Activated naive CD8-positive, alpha-beta T cell treated with anti-CD3 and anti-CD28 coated beads, Interleukin-2, amount 50 U/mL, for 24 hours (primary cell): ENCODE results near the gene KCNMB2.

ENCODE experiments used
- ATAC-seq: fragments of 150-1000 bp; cut with Tn5 transposase; one replicate; pipeline ENCODE4 v1.10.0; 2021
- DNase-seq: peaks from one replicate; pipeline ENCODE4 v3.0.0; 2021
- H3K27ac Mint-ChIP-seq: one replicate; pipeline ENCODE4 v1.8.0; 2021; ENCODE audit warnings: mild to moderate bottlenecking, mixed read lengths
- H3K27me3 Mint-ChIP-seq: one replicate; pipeline ENCODE4 v1.8.0; 2021; ENCODE audit warnings: mixed read lengths
- H3K36me3 Mint-ChIP-seq: one replicate; pipeline ENCODE4 v1.8.0; 2021; ENCODE audit warnings: low read depth, mixed read lengths
- H3K4me1 Mint-ChIP-seq: one replicate; pipeline ENCODE4 v1.8.0; 2021; ENCODE audit warnings: mixed read lengths
- H3K4me3 Mint-ChIP-seq: one replicate; pipeline ENCODE4 v1.8.0; 2021; ENCODE audit warnings: mild to moderate bottlenecking, moderate library complexity, mixed read lengths
- H3K9me3 Mint-ChIP-seq: one replicate; pipeline ENCODE4 v1.8.0; 2021; ENCODE audit warnings: mixed read lengths

The KCNMB2 gene

DNA sequence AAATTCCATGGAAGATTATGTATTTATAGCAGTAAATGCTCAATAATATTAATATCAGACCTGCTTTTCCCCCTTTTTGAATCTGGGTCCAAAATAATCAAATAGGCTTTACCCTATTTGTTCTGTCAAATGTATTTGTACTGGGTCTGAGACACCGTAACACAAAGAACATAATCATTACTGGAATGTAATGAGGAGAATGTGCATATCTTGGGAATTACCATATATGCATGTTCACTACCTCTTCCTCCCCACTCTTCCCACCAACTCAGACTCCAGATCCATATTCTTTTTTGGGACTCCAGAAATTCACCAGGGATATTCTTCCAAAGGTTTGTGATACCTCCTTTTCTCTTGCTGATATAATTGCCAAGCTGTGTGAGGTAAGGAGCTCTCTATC lies 237.1 kb downstream of the KCNMB2 start:
- no peaks in the 10 kb centered on the region for H3K4me1 Mint-ChIP-seq
- peaks cover 11% of the 10 kb centered on the region for H3K9me3 Mint-ChIP-seq
- no peak for DNase-seq
- no peaks in the 10 kb centered on the region for H3K27me3 Mint-ChIP-seq
- H3K27ac Mint-ChIP-seq: no peak overlapping the region
- no peak for ATAC-seq
- no peak overlapping the region for H3K4me3 Mint-ChIP-seq
- no peaks in the 10 kb centered on the region for H3K36me3 Mint-ChIP-seq

DNA sequence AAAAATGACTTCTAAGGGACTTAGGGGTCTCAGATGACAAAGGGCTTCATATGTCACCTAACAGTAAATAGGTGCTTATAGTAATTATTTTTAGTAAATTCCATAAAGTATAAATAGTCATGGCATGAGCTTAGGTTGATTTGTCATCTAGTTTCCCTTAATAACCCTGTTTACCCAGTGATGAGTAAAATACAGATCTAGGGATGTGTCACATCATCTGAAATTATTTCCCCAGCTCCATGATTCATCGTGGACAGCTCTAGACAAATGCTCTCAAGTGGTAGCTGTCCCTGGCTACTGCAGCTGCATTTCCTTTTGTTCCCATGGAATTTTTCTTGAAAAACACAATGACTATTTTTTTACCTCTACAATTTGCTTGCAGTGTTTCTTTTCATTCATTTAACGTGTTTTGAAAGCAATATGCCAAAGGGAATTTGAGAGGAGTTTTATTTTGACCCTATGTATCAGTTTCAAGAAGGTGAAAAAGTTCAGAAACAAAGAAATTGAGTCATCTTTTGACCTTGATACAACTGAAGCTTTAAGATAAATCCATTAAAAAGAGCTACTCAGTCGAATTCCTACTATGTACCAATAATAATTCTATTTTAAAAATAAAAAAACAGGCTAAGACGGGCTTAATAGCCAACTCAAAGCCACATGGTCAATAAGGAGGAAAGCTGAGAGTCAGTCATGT lies 241.6 kb downstream of the KCNMB2 start:
- Mint-ChIP-seq H3K36me3 (no peaks in the 10 kb centered on the region), H3K9me3 (peaks cover 5% of the 10 kb centered on the region), H3K27me3 (no peaks in the 10 kb centered on the region), H3K27ac (no peak overlapping the region), H3K4me3 (no peak overlapping the region), H3K4me1 (no peaks in the 10 kb centered on the region)
- no peak for DNase-seq
- peak; percentile 66 for ATAC-seq

DNA sequence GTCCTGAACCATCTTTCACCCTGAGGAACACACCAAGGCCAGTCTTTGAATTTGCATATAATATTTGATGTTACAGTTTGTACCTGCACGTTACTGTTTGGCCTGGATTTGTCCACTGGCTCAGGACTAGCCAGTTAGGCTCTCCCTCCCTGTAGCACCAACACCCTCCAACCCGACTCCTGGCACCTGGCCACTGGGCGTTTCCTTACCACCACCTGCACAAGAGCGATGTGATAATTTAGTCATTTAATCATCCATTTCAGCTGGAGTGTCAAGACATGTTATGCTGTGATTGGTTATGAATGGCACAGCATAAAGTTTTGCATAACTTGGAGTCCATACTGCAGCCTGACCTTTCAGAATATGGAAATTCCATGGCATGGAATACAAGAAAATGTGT lies 242.4 kb downstream of the KCNMB2 start:
- Mint-ChIP-seq H3K4me3 (no peak overlapping the region), H3K4me1 (no peaks in the 10 kb centered on the region), H3K36me3 (no peaks in the 10 kb centered on the region), H3K27ac (no peak overlapping the region), H3K27me3 (no peaks in the 10 kb centered on the region), H3K9me3 (peaks cover 2% of the 10 kb centered on the region)
- DNase-seq (no peak), ATAC-seq (no peak)

DNA sequence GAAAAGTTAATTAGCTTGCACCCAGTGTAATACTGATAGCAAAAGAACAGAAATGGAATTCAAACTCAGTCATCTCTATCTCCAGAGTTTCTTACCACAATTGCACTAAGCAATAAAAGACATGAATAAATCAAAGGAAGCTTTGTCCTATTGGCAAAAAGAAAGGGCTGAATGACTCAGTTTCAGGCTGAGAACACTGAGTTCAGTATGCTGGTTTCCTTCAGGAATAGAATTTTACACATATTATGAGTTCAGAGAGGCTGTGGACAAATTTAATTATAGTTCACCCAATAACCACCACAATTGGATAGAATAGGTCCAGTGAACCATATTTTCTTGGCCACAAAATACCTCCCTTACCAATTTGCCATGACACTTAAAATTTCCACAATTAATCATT lies 249.7 kb downstream of the KCNMB2 start:
- Mint-ChIP-seq H3K36me3 (no peaks in the 10 kb centered on the region), H3K9me3 (peaks cover 6% of the 10 kb centered on the region), H3K4me3 (no peak overlapping the region), H3K4me1 (no peaks in the 10 kb centered on the region), H3K27me3 (peaks cover 2% of the 10 kb centered on the region), H3K27ac (no peak overlapping the region)
- ATAC-seq (no peak), DNase-seq (no peak)

DNA sequence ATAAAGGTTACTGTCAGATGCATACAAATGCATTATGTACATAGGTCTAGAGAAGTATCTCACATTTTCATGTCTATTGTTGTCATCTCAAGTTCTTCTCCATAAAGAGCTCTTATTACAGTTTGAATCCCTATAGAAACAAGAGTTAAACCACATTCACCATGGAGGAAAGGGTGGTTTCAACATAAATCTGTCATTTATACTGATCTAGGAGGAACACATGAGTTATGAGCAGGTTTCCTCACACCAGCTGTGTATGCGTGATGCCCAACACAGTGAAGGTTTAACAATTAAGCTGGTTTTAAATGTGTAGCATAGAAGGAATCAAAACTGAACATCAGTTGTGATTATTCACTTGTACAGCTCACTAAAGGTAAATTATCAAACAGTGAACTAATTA lies 251.7 kb downstream of the KCNMB2 start:
- peaks cover 2% of the 10 kb centered on the region for H3K27me3 Mint-ChIP-seq
- no peak overlapping the region for H3K27ac Mint-ChIP-seq
- H3K36me3 Mint-ChIP-seq: no peaks in the 10 kb centered on the region
- H3K9me3 Mint-ChIP-seq: peaks cover 16% of the 10 kb centered on the region
- no peaks in the 10 kb centered on the region for H3K4me1 Mint-ChIP-seq
- no peak overlapping the region for H3K4me3 Mint-ChIP-seq
- DNase-seq (no peak), ATAC-seq (no peak)

DNA sequence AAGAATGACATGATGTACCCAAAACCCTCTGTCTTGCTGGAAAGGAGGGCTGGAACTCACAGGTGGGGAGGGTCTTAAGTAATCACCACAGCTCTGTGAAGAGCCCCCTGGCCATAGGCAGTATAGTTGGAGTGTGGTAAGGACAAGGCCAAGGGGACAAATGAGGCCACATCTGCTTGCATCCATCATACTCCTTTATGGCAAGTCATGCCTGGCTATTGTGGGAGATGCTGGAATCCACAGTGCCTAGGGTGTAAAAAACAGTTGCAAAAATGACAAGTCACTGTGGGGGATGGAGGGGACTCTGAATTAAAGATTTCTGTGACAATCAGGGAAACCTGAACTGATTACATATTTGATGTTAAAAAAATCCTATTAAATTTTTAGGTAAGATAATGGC lies 258.5 kb downstream of the KCNMB2 start:
- Mint-ChIP-seq H3K36me3 (no peaks in the 10 kb centered on the region), H3K27me3 (no peaks in the 10 kb centered on the region), H3K4me1 (no peaks in the 10 kb centered on the region), H3K4me3 (no peak overlapping the region), H3K27ac (no peak overlapping the region), H3K9me3 (peaks cover 16% of the 10 kb centered on the region)
- ATAC-seq (no peak), DNase-seq (no peak)

DNA sequence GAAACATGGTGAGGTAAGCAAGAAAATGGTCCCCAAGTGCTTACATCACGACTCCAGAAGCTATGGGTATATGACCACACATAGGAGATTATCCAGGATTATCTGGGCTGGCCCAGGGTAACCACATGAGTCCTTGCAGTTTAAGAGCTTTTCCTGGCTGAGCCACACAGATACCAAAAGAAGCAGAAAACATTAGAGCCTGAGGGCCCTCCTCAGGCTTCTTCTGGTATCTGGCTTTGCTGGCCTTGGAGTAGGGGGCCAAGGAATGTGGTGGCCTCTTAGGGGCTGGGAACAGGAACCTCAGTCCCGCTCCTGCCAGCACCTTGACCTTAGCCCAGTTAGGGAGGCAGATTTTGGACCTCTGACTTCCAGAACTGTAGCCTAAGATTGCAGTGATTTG lies 259.1 kb downstream of the KCNMB2 start:
- DNase-seq (no peak), ATAC-seq (no peak)
- Mint-ChIP-seq H3K9me3 (peaks cover 16% of the 10 kb centered on the region), H3K36me3 (no peaks in the 10 kb centered on the region), H3K4me3 (no peak overlapping the region), H3K27me3 (no peaks in the 10 kb centered on the region), H3K4me1 (no peaks in the 10 kb centered on the region), H3K27ac (no peak overlapping the region)

DNA sequence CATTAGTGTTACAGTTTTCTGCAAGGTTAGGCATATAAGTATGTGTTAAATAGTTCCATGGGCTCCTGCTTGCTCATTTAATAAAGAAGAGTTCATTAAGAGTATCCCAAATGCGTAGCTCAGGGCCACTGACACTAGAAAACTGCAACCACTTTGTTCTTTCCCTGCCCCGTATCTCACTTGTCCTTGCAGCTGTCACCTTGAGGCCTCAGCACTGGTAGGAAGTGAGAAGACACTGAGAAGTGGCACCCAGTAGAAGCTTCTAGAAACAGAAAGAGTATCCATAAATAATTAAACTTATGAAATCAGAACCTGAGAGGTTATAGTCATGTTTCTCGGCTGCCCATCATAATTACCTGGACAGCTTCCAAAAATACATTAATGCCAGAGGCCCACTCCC lies 266.0 kb downstream of the KCNMB2 start:
- DNase-seq (no peak), ATAC-seq (no peak)
- H3K9me3 Mint-ChIP-seq: no peaks in the 10 kb centered on the region
- H3K27ac Mint-ChIP-seq: no peak overlapping the region
- H3K36me3 Mint-ChIP-seq: no peaks in the 10 kb centered on the region
- H3K4me1 Mint-ChIP-seq: no peaks in the 10 kb centered on the region
- H3K27me3 Mint-ChIP-seq: no peaks in the 10 kb centered on the region
- no peak overlapping the region for H3K4me3 Mint-ChIP-seq

DNA sequence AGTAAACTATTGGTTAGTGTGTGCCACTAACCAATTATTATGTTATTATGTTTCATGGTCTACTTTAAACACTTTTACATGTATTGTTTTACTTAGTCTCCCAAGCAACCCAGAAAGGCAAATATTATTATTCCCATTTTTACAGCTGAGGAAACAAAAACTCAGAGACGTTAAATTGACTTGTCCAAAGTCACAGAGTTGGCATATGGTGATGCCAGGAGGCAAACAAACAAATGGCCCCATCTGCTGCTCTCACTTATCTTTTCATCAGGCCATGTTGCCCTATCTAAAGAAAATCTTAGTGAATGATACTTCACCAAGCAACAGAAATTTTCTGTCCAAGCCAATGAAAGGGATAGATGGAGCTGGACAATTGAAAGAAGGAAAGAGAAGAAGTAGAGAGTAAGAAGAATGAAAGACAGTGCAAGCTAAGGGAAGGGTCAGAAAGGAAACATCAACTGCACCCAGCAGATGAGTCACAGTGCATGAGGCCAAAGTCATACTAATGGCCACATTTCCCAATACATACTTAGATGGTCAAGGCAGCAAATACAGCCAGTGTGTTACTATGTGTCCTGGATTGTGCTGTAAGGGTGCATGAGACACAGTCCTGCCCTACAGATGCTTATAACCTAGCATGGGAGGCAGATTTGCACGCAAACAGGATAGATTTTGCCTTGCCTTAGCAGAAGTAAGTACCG lies 266.9 kb downstream of the KCNMB2 start:
- Mint-ChIP-seq H3K4me1 (no peaks in the 10 kb centered on the region), H3K36me3 (no peaks in the 10 kb centered on the region), H3K27ac (no peak overlapping the region), H3K27me3 (peaks cover 2% of the 10 kb centered on the region), H3K4me3 (no peak overlapping the region), H3K9me3 (no peaks in the 10 kb centered on the region)
- no peak for ATAC-seq
- DNase-seq: no peak

DNA sequence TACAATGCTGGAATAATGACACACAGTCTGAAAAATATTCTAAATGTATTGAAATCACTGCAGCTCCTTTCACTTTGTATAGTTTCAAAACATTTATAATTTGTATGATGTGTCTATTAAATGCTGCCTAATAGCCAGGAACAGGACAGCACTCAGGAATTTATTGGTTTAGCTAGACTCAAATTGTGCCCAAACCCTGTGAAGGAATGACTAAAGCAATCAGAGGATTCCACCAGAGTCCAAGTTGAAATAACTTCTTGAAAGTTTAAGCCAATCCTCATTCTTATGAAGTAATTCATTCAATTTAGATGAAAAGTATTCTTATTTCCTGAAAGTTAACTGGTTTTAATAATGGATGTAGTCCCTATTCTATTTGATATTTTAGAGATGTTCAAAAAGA lies 268.4 kb downstream of the KCNMB2 start:
- Mint-ChIP-seq H3K4me1 (no peaks in the 10 kb centered on the region), H3K36me3 (no peaks in the 10 kb centered on the region), H3K27me3 (peaks cover 2% of the 10 kb centered on the region), H3K27ac (no peak overlapping the region), H3K4me3 (no peak overlapping the region), H3K9me3 (no peaks in the 10 kb centered on the region)
- ATAC-seq (no peak), DNase-seq (no peak)

DNA sequence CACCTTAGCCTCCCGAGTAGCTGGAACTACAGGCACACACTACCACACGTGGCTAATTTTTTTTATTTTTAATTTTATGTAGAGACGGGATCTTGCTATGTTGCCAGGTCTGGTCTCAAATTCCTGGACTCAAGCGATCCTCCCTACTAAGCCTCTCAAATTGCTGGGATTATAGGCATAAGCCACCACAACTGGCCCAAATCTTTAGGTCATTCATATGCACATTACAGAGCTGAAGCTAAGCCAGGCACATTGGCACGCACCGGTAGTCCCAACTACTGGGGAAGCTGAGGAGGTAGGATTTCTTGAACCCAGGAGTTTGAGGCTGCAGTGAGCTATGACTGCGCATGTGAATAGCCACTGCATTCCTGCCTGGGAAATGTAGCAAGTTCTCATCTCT lies 269.5 kb downstream of the KCNMB2 start:
- no peak for ATAC-seq
- H3K4me3 Mint-ChIP-seq: no peak overlapping the region
- no peak for DNase-seq
- no peak overlapping the region for H3K27ac Mint-ChIP-seq
- peaks cover 2% of the 10 kb centered on the region for H3K27me3 Mint-ChIP-seq
- no peaks in the 10 kb centered on the region for H3K4me1 Mint-ChIP-seq
- no peaks in the 10 kb centered on the region for H3K36me3 Mint-ChIP-seq
- H3K9me3 Mint-ChIP-seq: no peaks in the 10 kb centered on the region

DNA sequence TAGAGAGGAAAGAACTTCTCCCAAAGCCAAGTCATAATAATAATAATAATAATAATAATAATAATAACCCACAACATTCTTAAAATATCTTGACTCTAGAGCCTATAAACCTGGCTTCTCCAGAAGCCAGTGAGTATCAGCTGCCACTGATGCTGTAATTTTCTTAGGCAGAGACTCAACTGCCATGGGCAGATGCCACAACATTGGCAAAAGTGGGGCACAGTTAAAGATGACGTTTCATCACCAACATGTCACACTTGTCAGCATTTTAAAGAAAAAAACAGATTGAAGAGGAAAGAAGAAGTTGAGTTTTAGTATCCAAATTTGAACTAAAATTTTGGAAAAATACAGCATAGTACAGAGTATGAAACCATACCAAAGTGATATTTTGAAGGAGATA lies 270.4 kb downstream of the KCNMB2 start:
- Mint-ChIP-seq H3K27ac (no peak overlapping the region), H3K36me3 (no peaks in the 10 kb centered on the region), H3K27me3 (peaks cover 2% of the 10 kb centered on the region), H3K4me3 (no peak overlapping the region), H3K9me3 (no peaks in the 10 kb centered on the region), H3K4me1 (no peaks in the 10 kb centered on the region)
- ATAC-seq (no peak), DNase-seq (no peak)

DNA sequence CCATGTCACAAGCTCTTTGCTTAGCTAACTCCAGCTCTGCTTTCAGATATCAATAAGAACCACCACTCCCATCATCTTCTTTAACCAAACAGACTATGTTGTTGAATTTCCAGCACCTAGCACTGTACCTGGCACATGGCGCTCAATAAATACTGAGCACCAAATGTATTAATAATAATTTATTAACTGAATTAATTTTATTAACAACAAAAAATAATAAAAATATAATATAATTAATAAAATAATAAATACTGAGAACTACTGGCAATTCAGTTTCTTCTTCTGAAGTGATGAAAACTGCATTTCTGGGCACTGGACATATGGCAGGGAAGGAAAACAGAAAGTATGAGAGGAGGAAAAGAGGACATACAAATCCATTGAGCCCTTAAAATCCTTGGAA lies 271.5 kb downstream of the KCNMB2 start:
- H3K4me3 Mint-ChIP-seq: no peak overlapping the region
- ATAC-seq: no peak
- no peaks in the 10 kb centered on the region for H3K36me3 Mint-ChIP-seq
- DNase-seq: no peak
- H3K4me1 Mint-ChIP-seq: no peaks in the 10 kb centered on the region
- H3K27ac Mint-ChIP-seq: no peak overlapping the region
- peaks cover 2% of the 10 kb centered on the region for H3K27me3 Mint-ChIP-seq
- no peaks in the 10 kb centered on the region for H3K9me3 Mint-ChIP-seq

DNA sequence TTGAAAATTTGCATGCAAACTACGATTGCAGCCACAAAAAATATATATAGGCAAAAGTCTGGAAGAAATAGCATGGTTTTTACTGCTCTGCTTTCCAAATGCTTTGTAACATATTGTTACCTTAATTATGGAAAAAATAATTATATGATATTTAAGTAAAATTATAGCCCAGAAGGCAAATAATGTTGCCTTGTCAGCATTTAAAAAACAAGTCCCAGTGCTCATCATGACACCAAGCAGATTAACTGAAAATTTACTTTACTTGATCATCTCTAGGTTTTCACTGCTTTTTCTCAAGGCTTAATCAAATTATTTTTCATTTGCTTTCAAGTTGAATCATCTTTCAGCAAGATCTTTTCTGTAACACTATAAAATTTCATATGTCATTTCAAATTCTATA lies 272.5 kb downstream of the KCNMB2 start:
- no peak for DNase-seq
- H3K27ac Mint-ChIP-seq: no peak overlapping the region
- ATAC-seq: no peak
- H3K4me1 Mint-ChIP-seq: no peaks in the 10 kb centered on the region
- H3K27me3 Mint-ChIP-seq: peaks cover 2% of the 10 kb centered on the region
- no peaks in the 10 kb centered on the region for H3K9me3 Mint-ChIP-seq
- H3K36me3 Mint-ChIP-seq: no peaks in the 10 kb centered on the region
- no peak overlapping the region for H3K4me3 Mint-ChIP-seq

DNA sequence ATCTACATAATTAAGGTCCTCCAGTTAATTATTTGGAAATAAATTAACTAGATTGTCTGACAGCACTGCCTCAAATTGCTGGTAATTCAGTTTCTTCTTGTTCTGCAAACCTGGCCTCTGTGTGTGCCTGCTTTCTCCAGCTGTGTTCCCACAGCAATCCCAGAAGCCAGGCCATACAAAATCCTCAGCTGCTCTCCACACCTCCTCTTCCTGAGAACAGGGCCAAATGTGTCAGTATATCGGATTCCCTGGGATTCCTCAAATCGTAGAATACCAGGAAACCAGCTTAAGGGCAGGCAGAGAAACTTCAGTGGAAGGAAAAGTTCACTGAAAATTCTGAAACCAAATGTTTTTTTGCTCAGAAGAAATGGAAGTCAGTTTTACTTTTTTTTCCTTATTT lies 273.9 kb downstream of the KCNMB2 start:
- H3K36me3 Mint-ChIP-seq: no peaks in the 10 kb centered on the region
- peaks cover 2% of the 10 kb centered on the region for H3K27me3 Mint-ChIP-seq
- ATAC-seq (no peak), DNase-seq (no peak)
- H3K4me3 Mint-ChIP-seq: no peak overlapping the region
- no peak overlapping the region for H3K27ac Mint-ChIP-seq
- no peaks in the 10 kb centered on the region for H3K4me1 Mint-ChIP-seq
- no peaks in the 10 kb centered on the region for H3K9me3 Mint-ChIP-seq

DNA sequence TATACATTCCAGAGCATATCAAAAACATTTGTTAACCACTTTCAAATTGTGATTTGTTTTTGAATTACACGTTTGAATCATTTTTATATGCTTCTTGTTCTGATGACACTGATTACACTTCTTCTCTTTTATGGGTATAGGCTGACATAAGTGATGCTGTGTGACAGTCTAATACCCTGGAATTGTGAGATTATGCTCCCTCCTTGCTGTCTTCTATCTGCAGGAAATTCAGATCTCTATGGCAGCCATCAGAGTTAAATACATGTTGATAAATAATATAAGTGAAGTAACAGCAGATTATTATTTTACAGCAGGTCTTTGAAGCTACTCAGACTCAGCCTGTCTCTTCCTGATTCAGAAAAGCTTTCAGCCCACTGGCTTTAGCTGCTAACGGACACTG lies 286.5 kb downstream of the KCNMB2 start:
- ATAC-seq: no peak
- Mint-ChIP-seq H3K4me1 (no peaks in the 10 kb centered on the region), H3K27me3 (peaks cover 2% of the 10 kb centered on the region), H3K9me3 (no peaks in the 10 kb centered on the region), H3K36me3 (no peaks in the 10 kb centered on the region), H3K4me3 (no peak overlapping the region), H3K27ac (no peak overlapping the region)
- DNase-seq: no peak
